HEK293T (cell line): Measurements from ENCODE around the gene ID1.
"Not testable (repeated sequence)": the region's sequence is repeated elsewhere in the genome, so short reads cannot be mapped to it uniquely, and the experiment has no call there.

Experiments used
- CTCF ChIA-PET: fragments of 350-600 bp; formaldehyde crosslinking; extraction: SDS; loops from one replicate; lab custom pipeline; 2021; ENCODE audit warnings: antibody characterized with exemption, inconsistent platforms; lab: Yijun Ruan, JAX
- POLR2A ChIA-PET: fragments of 350-600 bp; formaldehyde crosslinking; extraction: SDS; loops from one replicate; lab custom pipeline; 2020; ENCODE audit warnings: antibody characterized with exemption, inconsistent platforms; lab: Yijun Ruan, JAX
- DNase-seq: peaks from one replicate; pipeline ENCODE4 v3.0.0; 2012; ENCODE audit warnings: mixed read lengths; ENCODE audit errors: extremely low spot score
- ARNT ChIP-seq: fragments of 450-650 bp; IDR thresholded peaks from 2 replicates; pipeline ENCODE4 v1.6.1; 2017; ENCODE audit warnings: mild to moderate bottlenecking
- BHLHE40 ChIP-seq: fragments of 450-650 bp; IDR thresholded peaks from 2 replicates; pipeline ENCODE4 v1.6.1; 2016; ENCODE audit warnings: mild to moderate bottlenecking, moderate library complexity, borderline replicate concordance
- CTBP1 ChIP-seq: fragments of 450-650 bp; IDR thresholded peaks from 2 replicates; pipeline ENCODE4 v1.6.1; 2016; ENCODE audit warnings: borderline replicate concordance
- ELF4 ChIP-seq: fragments of 450-650 bp; IDR thresholded peaks from 2 replicates; pipeline ENCODE4 v1.6.1; 2017; ENCODE audit warnings: antibody characterized with exemption
- FOXA1 ChIP-seq: fragments of 450-650 bp; IDR thresholded peaks from 2 replicates; pipeline ENCODE4 v1.6.1; 2016; ENCODE audit warnings: mild to moderate bottlenecking
- FOXK2 ChIP-seq: fragments of 450-650 bp; IDR thresholded peaks from 2 replicates; pipeline ENCODE4 v1.6.1; 2016; ENCODE audit warnings: mild to moderate bottlenecking
- FOXM1 ChIP-seq: fragments of 450-650 bp; IDR thresholded peaks from 2 replicates; pipeline ENCODE4 v1.6.1; 2017; ENCODE audit warnings: mild to moderate bottlenecking, borderline replicate concordance
- HDGF ChIP-seq: fragments of 450-650 bp; IDR thresholded peaks from 2 replicates; pipeline ENCODE4 v1.6.1; 2017; ENCODE audit warnings: antibody characterized with exemption, borderline replicate concordance
- L3MBTL2 ChIP-seq: fragments of 450-650 bp; conservative IDR thresholded peaks from 2 replicates; pipeline ENCODE4 v1.6.1; 2016; ENCODE audit warnings: mild to moderate bottlenecking
- LEF1 ChIP-seq: fragments of 450-650 bp; IDR thresholded peaks from 2 replicates; pipeline ENCODE4 v1.6.1; 2017; ENCODE audit warnings: mild to moderate bottlenecking, borderline replicate concordance
- NFRKB ChIP-seq: fragments of 450-650 bp; IDR thresholded peaks from 2 replicates; pipeline ENCODE4 v1.6.1; 2016; ENCODE audit warnings: mild to moderate bottlenecking, moderate library complexity
- SP1 ChIP-seq: fragments of 450-650 bp; IDR thresholded peaks from 2 replicates; pipeline ENCODE4 v1.6.1; 2017
- SUZ12 ChIP-seq: fragments of 450-650 bp; IDR thresholded peaks from 2 replicates; pipeline ENCODE4 v1.6.1; 2016; ENCODE audit warnings: mild to moderate bottlenecking
- TARDBP ChIP-seq: fragments of 450-650 bp; IDR thresholded peaks from 2 replicates; pipeline ENCODE4 v1.6.1; 2016
- ZNF384 ChIP-seq: fragments of 450-650 bp; IDR thresholded peaks from 2 replicates; pipeline ENCODE4 v1.6.1; 2016
- TF ChIP-seq, protein P1 (sequence below): fragments of 450-650 bp; IDR thresholded peaks from 2 replicates; pipeline ENCODE4 v1.6.1; 2016

ID1 gene

DNA sequence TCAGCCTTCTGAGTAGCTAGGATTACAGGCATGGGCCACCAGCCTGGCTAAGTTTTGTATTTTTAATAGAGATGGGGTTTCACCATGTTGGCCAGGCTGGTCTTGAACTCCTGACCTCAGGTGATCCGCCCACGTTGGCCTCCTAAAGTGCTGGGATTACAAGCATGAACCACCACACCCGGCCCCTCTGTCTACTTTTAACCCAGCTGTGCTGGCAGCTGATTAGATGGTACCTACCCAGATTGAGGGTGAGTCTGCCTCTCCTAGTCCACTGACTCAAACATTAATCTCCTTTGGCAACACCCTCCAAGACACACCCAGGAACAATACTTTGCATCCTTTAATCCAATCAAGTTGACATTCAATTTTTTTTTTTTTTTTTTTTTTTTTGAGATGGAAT lies 43.0 kb downstream of the ID1 start:
- DNase-seq, POLR2A ChIA-PET: not testable (repeated sequence)
- TF ChIP-seq, protein P1, sequence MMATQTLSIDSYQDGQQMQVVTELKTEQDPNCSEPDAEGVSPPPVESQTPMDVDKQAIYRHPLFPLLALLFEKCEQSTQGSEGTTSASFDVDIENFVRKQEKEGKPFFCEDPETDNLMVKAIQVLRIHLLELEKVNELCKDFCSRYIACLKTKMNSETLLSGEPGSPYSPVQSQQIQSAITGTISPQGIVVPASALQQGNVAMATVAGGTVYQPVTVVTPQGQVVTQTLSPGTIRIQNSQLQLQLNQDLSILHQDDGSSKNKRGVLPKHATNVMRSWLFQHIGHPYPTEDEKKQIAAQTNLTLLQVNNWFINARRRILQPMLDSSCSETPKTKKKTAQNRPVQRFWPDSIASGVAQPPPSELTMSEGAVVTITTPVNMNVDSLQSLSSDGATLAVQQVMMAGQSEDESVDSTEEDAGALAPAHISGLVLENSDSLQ = 0 out of 2 replicates have a peak, but pooled peaks have one; percentile 7
- CTCF ChIA-PET = interaction anchor here (0.7 to 1.3 kb wide), 2 partner anchors 13 to 14 kb away, joined by 3 to 7 read pairs; no protein-coding TSS in a partner anchor

DNA sequence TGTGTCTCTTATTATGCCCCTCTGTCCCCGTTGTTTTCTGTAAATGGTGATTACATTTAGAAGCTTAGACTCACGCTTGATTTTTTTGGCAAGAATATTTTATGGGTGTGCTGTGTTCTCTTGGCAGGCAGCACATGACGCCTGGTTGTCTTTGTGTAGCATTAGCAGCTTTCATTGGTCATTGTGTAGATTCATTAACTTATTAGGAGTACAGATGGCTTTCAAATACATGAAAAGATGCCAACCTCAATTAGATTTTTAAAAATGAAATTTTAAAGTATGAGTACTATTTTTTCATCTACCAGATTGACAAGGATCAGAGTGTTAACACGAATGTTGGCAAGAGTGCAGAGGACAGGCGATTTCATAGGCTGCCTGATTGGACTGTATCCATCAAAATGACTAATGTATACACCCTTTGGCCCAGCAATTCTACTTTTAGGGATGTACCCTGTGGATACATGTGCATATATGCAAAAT lies 47.9 kb downstream of the ID1 start:
- ChIA-PET CTCF (interaction anchor here (0.7 kb wide), 1 partner anchor 8 kb away, joined by 3 read pairs; no protein-coding TSS in a partner anchor), POLR2A (no interaction called here)
- TF ChIP-seq FOXM1 (no peak), BHLHE40 (no peak), CTBP1 (no peak), ZNF384 (no peak), ARNT (no peak), ELF4 (no peak), L3MBTL2 (no peak), NFRKB (no peak), LEF1 (no peak), TARDBP (no peak), SUZ12 (no peak), HDGF (no peak), FOXA1 (no peak), FOXK2 (no peak)
- TF ChIP-seq, protein P1 = no peak
- DNase-seq = no peak

DNA sequence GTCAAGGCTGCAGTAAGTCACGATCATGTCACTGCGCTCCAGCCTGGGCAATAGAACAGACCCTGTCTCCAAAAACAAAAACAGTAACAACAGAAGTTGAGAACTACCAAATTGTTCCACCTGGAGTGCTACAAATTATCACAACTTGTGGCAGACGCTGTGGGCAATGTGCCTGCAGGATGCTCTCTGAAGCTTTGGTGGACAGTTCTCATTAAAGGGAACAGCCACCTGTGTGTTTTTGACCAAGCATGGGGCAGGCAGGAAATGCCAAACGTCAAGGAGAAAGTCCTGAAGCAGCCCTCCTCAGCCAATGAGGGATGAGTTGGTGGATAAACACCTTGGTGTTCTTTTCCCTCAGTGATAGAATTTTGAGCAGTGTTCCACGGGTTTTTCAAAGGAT lies 48.5 kb downstream of the ID1 start:
- ChIA-PET CTCF (no interaction called here), POLR2A (interaction anchor here (0.7 kb wide), 1 partner anchor 22 kb away, joined by 3 read pairs; no protein-coding TSS in a partner anchor)
- TF ChIP-seq SP1 (no peak), CTBP1 (no peak), NFRKB (no peak), ARNT (no peak), ELF4 (no peak), ZNF384 (no peak), FOXM1 (no peak), FOXK2 (no peak), SUZ12 (no peak), HDGF (no peak), LEF1 (no peak), L3MBTL2 (no peak), TARDBP (no peak), FOXA1 (no peak), BHLHE40 (no peak)
- TF ChIP-seq, protein P1 = no peak
- no peak for DNase-seq

DNA sequence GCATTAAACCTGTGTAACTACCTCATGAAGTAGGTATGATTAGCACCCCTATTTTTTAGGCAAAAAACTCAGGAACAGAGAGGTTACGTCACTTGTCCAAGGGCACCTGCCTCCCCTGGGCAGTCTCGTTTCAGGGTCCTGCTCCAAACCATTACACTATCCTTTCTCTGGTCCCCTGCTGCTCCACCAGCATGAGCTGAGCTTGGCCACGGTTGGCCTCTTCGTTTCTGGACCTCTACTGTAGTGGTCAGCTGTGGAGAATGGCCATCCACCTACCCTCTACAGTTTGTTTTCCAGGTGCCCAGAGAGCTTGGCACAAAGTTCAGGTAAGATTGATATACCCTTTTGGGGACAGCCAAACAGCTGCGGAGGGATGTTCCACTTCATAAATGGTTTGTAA lies 49.4 kb downstream of the ID1 start:
- POLR2A ChIA-PET = interaction anchor here (1.1 kb wide), 1 partner anchor 10 kb away, joined by 3 read pairs; no protein-coding TSS in a partner anchor
- DNase-seq = no peak
- TF ChIP-seq FOXM1 (no peak), L3MBTL2 (no peak), ARNT (no peak), SP1 (no peak), LEF1 (no peak), NFRKB (no peak), ZNF384 (no peak), HDGF (no peak), ELF4 (no peak), BHLHE40 (no peak), TARDBP (no peak), FOXA1 (no peak), FOXK2 (no peak), CTBP1 (no peak), SUZ12 (no peak)
- TF ChIP-seq, protein P1 = no peak
- CTCF ChIA-PET = no interaction called here
